Stimulated activated CD4-positive, alpha-beta T cell treated with anti-CD3 and anti-CD28 coated beads, TNF-alpha, amount 100 ng/mL, for 4 hours (primary cell): ENCODE data around the gene BARD1.
"Not testable (repeated sequence)": the region's sequence is repeated elsewhere in the genome, so short reads cannot be mapped to it uniquely, and the experiment has no call there.

Experiments
- DNase-seq, 3 experiments: peaks; one replicate each; pipeline ENCODE4 v3.0.0-alpha.2; 2020; ENCODE audit warnings: low read depth in 3 of 3

The BARD1 gene

GRCh38 chr2:214772443-214773015 lies 37.0 kb downstream of the BARD1 start:
- DNase-seq, result no peak

- DNase-seq, result no peak
Measured at GRCh38 chr2:214765180-214765579, 44.3 kb downstream of the BARD1 start.

- DNase-seq, result no peak
Measured at GRCh38 chr2:214753455-214753854, 56.0 kb downstream of the BARD1 start.

GRCh38 chr2:214750529-214750928 lies 59.0 kb downstream of the BARD1 start:
- DNase-seq, result no peak

GRCh38 chr2:214747992-214748391 lies 61.5 kb downstream of the BARD1 start:
- no peak for DNase-seq

GRCh38 chr2:214742119-214742518 lies 67.4 kb downstream of the BARD1 start:
- no peak for DNase-seq

GRCh38 chr2:214740867-214741395 lies 68.6 kb downstream of the BARD1 start:
- no peak for DNase-seq

GRCh38 chr2:214737188-214737587 lies 72.3 kb downstream of the BARD1 start:
- no peak for DNase-seq

- no peak for DNase-seq
Measured at GRCh38 chr2:214730800-214731407, 78.6 kb downstream of the BARD1 start.

GRCh38 chr2:214730248-214730647 lies 79.2 kb downstream of the BARD1 start:
- DNase-seq, result no peak

- DNase-seq, result no peak
Measured at GRCh38 chr2:214724741-214725140, 84.7 kb downstream of the BARD1 start.

GRCh38 chr2:214717837-214718236 lies 91.6 kb downstream of the BARD1 start:
- DNase-seq, result not testable (repeated sequence)

- DNase-seq, result no peak
Measured at GRCh38 chr2:214716811-214717560, 92.5 kb downstream of the BARD1 start.

GRCh38 chr2:214715025-214715424 lies 94.5 kb downstream of the BARD1 start:
- no peak for DNase-seq

- no peak for DNase-seq
Measured at GRCh38 chr2:214713080-214713830, 96.2 kb downstream of the BARD1 start.

GRCh38 chr2:214710729-214711128 lies 98.8 kb downstream of the BARD1 start:
- DNase-seq, result no peak

GRCh38 chr2:214706986-214707385 lies 102.5 kb downstream of the BARD1 start:
- no peak for DNase-seq

GRCh38 chr2:214699236-214699635 lies 110.2 kb downstream of the BARD1 start:
- no peak for DNase-seq

- DNase-seq, result no peak
Measured at GRCh38 chr2:214696681-214697080, 112.8 kb downstream of the BARD1 start.

GRCh38 chr2:214695789-214696188 lies 113.7 kb downstream of the BARD1 start:
- DNase-seq, result no peak

GRCh38 chr2:214683557-214683956 lies 125.9 kb downstream of the BARD1 start:
- not testable (repeated sequence) for DNase-seq

GRCh38 chr2:214679736-214680135 lies 129.7 kb downstream of the BARD1 start:
- no peak for DNase-seq
